Posterior vena cava (tissue), 2 donors: ENCODE measurements around the gene CDC42BPB. TPM values are rescaled to one million over a fixed set of nuclear protein-coding genes. Genes with fewer than 3 reads are reported as not detected.
A peak's percentile ranks its signal among the peaks of the same experiment; 100 is the strongest.

Source experiments
- DNase-seq: peaks from one replicate; pipeline ENCODE4 v3.0.0-alpha.2; 2020; ENCODE audit warnings: low spot score
- intact Hi-C, 2 donors: fragments of 100-400 bp; cut with DNase I; formaldehyde crosslinking; loops; one replicate each; pipeline versions ENCODE4 v1.14.1 to v1.14.2; 2022 to 2023
- total RNA-seq, 2 donors: library from RNA; stranded (reverse); fragmentation: NEBNext Ultra II Directional; extraction: Animal tissue kit (Norgen Biotek cat#: 25700); gene quantifications; one replicate each; pipeline ENCODE4 v1.2.1, GENCODE V29; 2021
- donor health status: DM: yes; HTN: yes; CAD: no.
- donor health status: DM: yes; HTN: yes; CAD: no.

The CDC42BPB gene
- total RNA-seq, 2 donors from 2014 or later = 81.1 to 89.3 TPM

GRCh38 chr14:103006991-103007520, 50.3 kb downstream of the CDC42BPB start:
- intact Hi-C loops = no loop called here
- DNase-seq = peak; percentile 54

DNA sequence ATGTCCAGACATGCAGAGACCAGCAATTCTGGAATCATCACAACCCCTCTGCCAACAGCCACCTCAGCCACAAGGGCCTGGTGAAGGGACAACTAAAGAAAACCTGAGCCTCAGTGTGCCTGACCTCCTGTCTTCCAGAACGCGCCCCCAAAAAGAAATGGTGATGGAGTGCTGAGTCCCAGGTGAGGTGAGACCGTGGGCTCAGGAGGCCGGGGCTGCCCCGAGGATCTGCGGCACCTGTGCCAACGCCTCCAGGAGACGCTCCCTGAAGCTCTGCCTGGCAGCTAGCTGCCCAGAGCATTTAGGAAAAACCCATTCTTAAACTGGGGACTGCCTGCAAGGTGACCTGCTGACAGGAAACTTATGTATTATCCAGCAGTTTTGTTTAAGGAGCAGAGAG, 51.2 kb downstream of the CDC42BPB start:
- DNase-seq = peak; percentile 47
- intact Hi-C loops = no loop called here

DNA sequence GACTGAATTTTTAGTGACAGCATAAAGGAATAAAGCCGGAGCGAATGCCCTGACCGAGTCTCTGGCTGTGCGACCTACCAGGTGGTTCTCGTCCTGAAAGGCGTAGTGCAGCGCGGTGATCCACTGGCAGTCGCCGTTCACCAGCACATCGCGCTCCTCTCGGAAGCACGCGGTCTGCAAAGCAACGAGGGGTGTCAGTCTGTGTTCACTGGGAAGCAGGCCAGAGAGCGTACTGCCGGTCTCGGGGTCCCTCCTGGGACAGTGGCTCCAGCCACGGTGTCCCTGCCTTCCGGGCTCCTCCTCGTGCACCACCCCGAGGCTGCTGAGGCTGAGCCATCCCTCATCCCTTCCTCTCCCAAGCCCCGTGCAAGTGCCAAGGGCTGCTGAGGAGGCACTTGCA, 53.5 kb downstream of the CDC42BPB start:
- peak; percentile 81 for DNase-seq
- intact Hi-C loops = loop anchor here in 1 of 2 donors (1.0 kb wide), 1 partner anchor 20 kb away; no protein-coding TSS in a partner anchor

DNA sequence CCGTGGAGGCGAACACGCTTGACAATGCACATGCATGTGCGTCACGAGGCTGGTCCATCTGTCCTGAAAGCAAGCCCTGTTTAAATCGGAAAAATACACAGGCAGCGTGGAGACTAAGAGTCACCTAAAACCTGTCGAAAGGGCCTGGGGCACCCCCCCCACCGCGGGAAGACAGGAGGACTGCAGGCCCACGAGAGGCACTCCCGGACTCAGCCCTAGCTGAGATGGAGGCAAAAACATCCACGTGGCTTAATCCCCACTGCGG, 54.1 kb downstream of the CDC42BPB start:
- DNase-seq = no peak
- intact Hi-C loops = no loop called here

DNA sequence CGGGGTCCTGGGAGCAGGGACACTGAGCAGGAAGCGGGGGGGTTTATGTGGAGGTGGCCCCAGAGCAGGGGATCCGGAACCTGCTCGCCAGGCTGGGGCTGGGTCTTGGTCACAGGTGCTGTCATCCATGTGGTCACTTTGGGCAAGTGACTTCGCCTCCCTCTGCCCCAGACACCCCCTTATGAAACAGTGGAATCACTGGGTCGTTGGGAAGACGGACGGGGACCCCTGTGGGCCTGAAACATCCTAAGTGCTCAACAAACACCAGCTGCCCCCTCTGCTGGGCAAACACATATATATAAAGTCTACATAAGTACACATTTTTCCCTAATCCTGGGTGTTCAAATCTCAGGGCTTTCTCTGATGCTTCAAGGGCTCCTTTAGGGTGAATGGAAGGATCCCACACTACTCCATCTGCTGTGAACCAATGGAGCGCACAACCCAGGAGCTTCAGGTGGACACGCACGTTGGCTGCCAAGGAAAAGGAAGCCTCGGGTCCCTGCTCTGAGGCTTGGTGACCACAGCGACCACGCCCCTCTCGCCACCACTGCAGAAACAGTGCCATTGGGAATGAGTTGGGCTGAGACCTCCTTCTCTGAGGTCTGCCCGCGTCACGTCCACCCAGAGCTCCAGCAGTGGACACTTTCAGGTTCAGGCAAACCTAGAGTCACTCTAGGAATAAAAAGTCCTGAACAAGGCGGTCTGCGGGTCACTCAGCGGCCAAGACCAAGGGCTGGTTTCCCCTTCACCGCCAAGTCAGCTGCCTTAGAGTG, 54.6 kb downstream of the CDC42BPB start:
- DNase-seq = peak; percentile 73
- intact Hi-C loops = no loop called here

GRCh38 chr14:103001651-103002396, 55.5 kb downstream of the CDC42BPB start:
- intact Hi-C loops = no loop called here
- peak; percentile 32 for DNase-seq

GRCh38 chr14:103001226-103001625, 56.1 kb downstream of the CDC42BPB start:
- intact Hi-C loops = no loop called here
- DNase-seq = no peak

GRCh38 chr14:103000291-103000921, 56.9 kb downstream of the CDC42BPB start:
- intact Hi-C loops = no loop called here
- no peak for DNase-seq

DNA sequence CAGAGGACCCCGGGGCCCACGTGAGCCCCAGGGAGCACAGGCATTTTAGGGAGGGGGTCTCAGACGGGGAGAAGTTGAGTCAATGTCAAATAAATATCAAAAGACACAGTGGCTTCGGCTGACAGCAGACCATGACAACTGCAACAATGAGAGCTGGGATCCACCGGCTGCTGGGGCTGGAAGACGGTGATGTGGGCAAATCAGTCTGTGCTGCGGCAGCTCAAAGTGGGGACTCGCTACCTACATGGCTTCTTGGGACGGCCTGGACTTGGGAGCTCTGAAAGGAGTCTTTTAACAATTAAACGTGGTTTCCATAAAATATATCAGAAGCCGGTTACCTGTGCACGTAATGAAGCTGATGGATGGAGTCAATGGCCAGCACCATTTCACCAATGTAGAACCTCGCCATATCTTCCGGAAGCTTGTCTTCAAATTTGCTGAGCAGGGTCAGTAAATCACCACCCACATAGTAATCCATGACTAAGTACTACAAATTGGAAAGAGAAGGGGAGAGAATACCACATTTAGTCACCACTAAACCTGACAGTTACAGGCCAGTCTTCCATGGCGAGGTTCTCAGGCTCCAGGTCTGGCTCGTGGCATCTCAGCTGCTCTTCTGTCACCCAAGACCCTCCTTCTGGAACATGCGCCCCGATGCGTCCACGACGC, 58.0 kb downstream of the CDC42BPB start:
- DNase-seq = no peak
- intact Hi-C loops = no loop called here

- no peak for DNase-seq
- intact Hi-C loops = no loop called here
Measured at GRCh38 chr14:102998393-102998792, 59.0 kb downstream of the CDC42BPB start.

DNA sequence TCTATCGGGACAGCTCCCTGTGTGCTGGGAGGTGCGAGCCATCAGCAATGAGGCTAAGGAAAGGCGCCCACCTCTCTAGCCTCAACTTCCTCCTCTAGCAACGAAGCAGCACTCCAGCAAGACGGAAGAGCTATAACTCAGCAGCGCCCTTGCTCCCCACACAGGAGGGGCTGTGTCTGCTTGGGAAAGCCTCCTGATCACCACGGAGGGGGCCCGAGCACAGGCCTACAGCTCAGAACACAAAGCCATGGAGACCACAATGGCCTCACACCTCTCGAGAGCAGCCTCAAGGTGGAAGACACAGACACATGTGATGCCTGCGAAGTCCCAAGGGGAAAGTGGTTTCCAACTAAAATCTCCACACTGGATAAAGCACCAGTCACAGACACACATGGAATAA, 60.4 kb downstream of the CDC42BPB start:
- intact Hi-C loops = no loop called here
- DNase-seq = no peak

DNA sequence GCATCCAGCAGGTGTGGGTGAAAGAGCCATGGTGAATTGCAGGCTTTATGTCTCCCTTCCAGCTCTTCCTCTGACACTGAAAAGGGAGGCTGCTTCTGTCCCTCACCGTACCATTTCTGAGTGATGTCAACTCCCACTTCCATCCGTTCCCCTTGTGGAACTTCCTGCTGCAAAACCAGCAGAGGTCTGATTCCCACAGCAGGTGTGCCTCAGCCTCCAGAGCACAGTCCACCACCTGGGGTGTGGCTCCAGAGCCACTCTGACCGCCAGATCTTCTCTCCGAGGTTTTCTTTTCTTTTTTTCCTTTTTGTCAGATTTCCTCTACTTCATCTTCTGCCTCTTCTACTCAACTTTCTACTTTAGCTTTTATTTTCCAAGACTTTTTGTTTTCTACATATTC, 62.7 kb downstream of the CDC42BPB start:
- DNase-seq = no peak
- intact Hi-C loops = no loop called here

- intact Hi-C loops = no loop called here
- DNase-seq = no peak
Measured at GRCh38 chr14:102993523-102993922, 63.8 kb downstream of the CDC42BPB start.

DNA sequence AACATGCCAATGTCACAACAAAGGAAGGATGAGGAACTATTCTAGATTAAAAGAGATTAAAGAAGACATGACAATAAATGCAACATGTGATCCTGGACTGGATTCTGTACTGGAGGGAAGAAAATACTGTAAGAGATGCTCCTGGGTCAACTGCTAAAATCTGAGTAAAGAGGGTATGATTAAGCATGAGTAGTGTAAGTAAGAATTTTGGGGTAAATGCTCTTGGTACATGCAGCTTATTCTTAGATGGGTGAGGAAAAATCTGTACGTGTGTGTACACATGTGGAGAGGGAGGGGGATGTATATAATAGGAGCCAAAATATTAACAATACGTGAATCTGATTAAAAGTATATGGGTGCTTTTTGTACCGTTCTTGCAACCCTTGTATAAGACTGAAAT, 66.0 kb downstream of the CDC42BPB start:
- no peak for DNase-seq
- intact Hi-C loops = no loop called here

DNA sequence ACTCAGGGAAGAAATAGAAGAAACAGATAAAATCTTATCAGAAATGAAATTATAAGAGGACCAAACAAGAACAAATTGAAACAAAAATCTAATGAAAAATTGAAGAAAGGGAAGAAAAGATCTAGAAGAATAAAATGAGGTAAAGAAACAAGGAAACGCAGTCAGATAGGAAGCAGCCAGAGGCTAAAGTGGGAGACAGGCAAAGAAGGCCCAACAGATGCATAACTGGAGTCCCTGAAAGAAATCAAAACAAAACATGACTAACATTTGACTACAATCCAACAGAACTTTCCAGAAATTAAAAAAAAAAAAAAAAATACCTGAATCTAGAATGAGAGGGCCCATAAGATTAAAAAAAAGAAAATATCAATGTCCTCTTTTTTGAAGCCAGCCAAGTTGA, 69.3 kb downstream of the CDC42BPB start:
- intact Hi-C loops = no loop called here
- no peak for DNase-seq

GRCh38 chr14:102986810-102987579, 70.4 kb downstream of the CDC42BPB start:
- DNase-seq = peak; percentile 24
- intact Hi-C loops = no loop called here

DNA sequence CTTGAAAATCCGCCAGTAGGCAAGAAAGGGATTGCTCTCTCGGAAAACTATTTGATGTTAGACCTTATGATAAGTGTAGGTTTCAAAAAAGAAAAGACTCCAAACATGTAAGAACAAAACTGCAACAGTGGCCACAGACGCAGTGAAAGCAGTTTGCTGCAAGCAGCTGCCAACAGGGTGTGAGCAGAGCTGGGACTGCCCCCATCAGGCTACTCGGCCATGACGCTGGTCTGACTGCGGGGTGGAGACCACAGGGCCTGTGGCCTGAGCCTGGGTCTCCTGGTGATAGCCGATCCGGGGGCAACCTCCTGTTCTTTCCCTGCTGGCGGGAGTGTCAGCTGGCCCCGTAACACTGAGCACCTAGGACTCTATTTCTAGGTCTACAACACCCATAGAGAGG, 71.7 kb downstream of the CDC42BPB start:
- DNase-seq = no peak
- intact Hi-C loops = no loop called here

- intact Hi-C loops = loop anchor here in 1 of 2 donors (1.0 kb wide), 1 partner anchor 20 kb away; no protein-coding TSS in a partner anchor
- no peak for DNase-seq
Measured at GRCh38 chr14:102984336-102985102, 72.8 kb downstream of the CDC42BPB start.
